HG03175 (cell line): ENCODE measurements around the gene SIL1.
"Not testable (repeated sequence)": the region's sequence is repeated elsewhere in the genome, so short reads cannot be mapped to it uniquely, and the experiment has no call there.

Experiments used
- ATAC-seq: cut with Tn5 transposase; IDR thresholded peaks from one replicate; pipeline ENCODE4 v1.9.1; 2021; ENCODE audit warnings: mild to moderate bottlenecking, moderate library complexity; ENCODE audit not compliant: unreplicated experiment

The SIL1 gene

GRCh38 chr5:139205124-139205523 lies 7.0 kb upstream of the SIL1 start:
- no peak for ATAC-seq

DNA sequence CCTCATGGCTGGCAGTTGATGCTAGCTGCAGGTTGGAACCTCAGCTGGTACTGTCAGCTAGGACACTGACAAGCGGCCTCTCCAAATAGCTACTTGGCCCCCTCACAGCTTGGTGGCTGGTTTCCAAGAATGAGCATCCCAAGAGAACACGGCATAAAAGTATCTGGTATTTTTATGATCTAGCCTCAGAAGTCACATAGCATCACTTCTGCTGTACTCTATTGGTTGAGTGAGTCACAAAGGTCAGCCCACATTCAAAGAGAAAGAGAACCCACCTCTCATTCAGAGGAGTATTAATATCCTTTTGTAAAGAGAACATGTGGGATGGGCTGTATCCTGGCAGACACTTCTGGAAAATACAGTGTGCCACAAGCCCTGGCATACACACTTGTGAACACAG lies 6.0 kb upstream of the SIL1 start:
- no peak for ATAC-seq

- ATAC-seq = no peak
Observed at GRCh38 chr5:139199321-139199720, 1.2 kb upstream of the SIL1 start.

- no peak for ATAC-seq
Observed at GRCh38 chr5:139196296-139196956, 1.7 kb downstream of the SIL1 start.

- no peak for ATAC-seq
Observed at GRCh38 chr5:139194486-139194885, 3.7 kb downstream of the SIL1 start.

GRCh38 chr5:139193928-139194327 lies 4.2 kb downstream of the SIL1 start:
- no peak for ATAC-seq

- ATAC-seq = not testable (repeated sequence)
Observed at GRCh38 chr5:139192906-139193305, 5.3 kb downstream of the SIL1 start.

DNA sequence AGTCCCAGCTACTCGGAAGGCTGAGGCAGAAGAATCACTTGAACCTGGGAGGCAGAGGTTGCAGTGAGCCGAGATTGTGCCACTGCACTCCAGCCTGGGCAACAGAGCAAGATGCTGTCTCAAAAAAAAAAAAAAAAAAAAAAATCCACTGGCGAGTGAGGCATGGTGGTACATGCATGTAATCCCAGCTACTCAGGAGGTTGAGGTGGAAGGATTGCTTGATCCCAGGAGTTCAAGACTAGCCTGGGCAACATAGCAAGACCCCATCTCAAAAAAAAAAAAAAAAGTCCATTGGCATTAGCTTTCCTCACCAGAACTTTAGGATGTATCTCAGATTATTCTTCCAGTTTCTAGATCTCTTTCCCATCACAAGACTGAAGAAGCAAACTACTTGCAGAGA lies 6.2 kb downstream of the SIL1 start:
- not testable (repeated sequence) for ATAC-seq

GRCh38 chr5:139190125-139190524 lies 8.0 kb downstream of the SIL1 start:
- no peak for ATAC-seq

GRCh38 chr5:139188558-139189270 lies 9.5 kb downstream of the SIL1 start:
- no peak for ATAC-seq

- no peak for ATAC-seq
Observed at GRCh38 chr5:139186752-139187326, 11.3 kb downstream of the SIL1 start.

- no peak for ATAC-seq
Observed at GRCh38 chr5:139186261-139186660, 11.9 kb downstream of the SIL1 start.

DNA sequence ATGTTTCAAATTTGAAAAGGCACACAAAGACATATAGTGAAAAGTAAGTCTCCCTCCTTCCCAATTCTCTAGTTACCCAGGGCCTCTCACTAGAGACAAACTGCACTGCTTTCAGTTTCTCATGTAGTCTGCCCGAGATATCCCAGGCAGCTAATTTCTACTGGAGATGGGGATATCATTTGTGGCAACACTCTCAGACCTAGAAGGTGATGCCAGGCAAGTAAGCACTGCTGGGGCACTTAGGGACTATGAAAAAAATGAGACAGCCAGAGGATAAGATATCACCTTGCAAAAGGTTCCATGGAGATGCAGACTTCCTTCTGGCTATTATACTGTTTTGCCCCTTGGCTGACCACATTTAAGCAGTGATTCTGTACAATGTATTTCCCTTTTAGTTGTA lies 12.6 kb downstream of the SIL1 start:
- no peak for ATAC-seq

DNA sequence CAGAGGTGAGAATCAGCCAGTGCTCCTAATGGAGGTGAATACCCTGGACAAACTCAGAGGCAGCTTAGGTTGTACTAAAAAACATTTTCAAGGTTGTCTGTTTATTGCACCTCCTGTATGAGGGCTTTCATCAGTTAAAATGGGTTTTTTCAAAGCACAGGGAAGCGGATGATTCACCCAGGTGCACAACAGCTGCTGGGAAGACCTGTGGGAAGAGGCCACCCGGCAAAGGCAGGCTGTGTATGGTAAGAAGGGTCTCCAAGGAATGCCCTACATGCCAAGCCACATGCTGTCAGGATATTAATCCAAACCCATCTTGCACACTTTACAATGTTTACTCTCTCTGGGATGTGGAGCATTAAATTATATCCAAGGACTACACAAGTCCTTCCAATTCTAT lies 14.7 kb downstream of the SIL1 start:
- no peak for ATAC-seq

GRCh38 chr5:139182528-139183296 lies 15.5 kb downstream of the SIL1 start:
- ATAC-seq = no peak

DNA sequence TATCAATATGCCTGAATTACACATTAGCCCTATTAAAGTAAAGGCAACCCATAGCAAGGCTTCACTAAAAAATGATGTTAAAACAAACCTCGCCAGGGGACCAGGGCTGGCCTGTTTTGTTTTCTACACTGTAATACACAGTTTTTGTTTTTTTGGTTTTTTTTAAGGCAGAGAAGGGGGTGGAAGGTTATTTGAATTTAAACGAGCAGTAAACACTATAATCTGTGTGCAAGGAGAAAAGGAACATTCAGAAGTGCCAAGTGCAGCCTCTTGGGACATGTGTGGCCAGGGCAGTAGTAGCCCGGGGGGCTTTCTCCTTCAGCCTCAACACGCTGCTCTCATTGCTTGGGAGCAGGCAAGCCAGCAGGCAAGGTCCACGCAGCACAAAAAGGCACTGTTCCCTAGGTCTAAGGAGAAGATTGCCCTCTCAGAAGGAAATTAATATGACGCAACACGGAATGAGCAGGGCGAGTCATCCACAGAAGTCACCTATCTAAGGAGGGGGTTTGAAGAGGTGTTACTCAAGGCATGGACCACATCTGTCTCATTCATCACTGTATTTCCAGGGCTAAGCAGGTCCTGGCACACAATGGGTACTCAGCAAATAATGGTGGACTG lies 16.2 kb downstream of the SIL1 start:
- no peak for ATAC-seq

DNA sequence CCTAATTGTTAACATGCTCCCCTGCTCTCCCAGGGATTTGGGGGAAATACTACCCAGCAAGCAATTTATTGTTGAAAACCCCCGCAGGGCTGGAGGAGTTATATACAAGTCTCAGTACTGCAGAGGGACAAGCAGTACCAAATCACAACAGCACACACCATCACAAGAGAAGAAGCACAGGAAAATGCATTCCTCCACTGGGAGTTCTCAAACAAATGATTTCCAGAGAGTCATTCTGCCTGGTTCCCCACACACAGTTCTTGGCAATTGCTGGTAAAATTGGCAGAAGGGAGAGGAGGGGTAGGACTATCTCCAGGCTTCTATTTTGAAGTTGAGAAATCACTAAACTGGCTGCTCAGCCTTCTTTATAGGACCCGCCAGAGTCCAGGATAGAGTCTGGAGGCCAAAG lies 16.8 kb downstream of the SIL1 start:
- ATAC-seq = no peak

GRCh38 chr5:139180850-139181249 lies 17.3 kb downstream of the SIL1 start:
- no peak for ATAC-seq

- not testable (repeated sequence) for ATAC-seq
Observed at GRCh38 chr5:139179778-139180513, 18.2 kb downstream of the SIL1 start.

- no peak for ATAC-seq
Observed at GRCh38 chr5:139178935-139179334, 19.2 kb downstream of the SIL1 start.

GRCh38 chr5:139178589-139178917 lies 19.6 kb downstream of the SIL1 start:
- ATAC-seq = peak; percentile 13
